ENCODE measurements around the gene C1orf167. TPM values are rescaled to one million over a fixed set of nuclear protein-coding genes. Genes with fewer than 3 reads are reported as not detected.

The C1orf167 gene
- total and polyA plus RNA-seq, 2 of the 8 experiments (the other 6 are each of a cell fraction or from before 2014, with no cell fraction given): 0.70 to 1.3 TPM

- TF ChIP-seq GTF2F1 (IDR thresholded peaks at IDR 0.05; ENCODE audit: borderline replicate concordance, low read depth, low read length) (no peak), YY1 (IDR thresholded peaks at IDR 0.05; ENCODE audit: low read depth, low read length) (no peak), SIRT6 (IDR thresholded peaks at IDR 0.05; ENCODE audit: low read length) (no peak), TBP (IDR thresholded peaks at IDR 0.05; ENCODE audit: low read depth, low read length) (no peak)
Measured at GRCh38 chr1:11768821-11769220, 6.8 kb downstream of the C1orf167 start (continued).
